BE2C (cell line): Measurements from ENCODE around the gene MYB.

Experiments used
- DNase-seq: peaks from one replicate; pipeline ENCODE4 v3.0.0-alpha.2; 2020
- H3K27me3 ChIP-seq: fragments of 250-450 bp; sonication (Bioruptor Pico); 2 replicates; pipeline ENCODE4 v1.5.1; 2020; ENCODE audit warnings: mild to moderate bottlenecking
- H3K36me3 ChIP-seq: fragments of 250-450 bp; sonication (Bioruptor Pico); 2 replicates; pipeline ENCODE4 v1.5.1; 2020; ENCODE audit warnings: mild to moderate bottlenecking
- H3K4me1 ChIP-seq: fragments of 250-450 bp; sonication (Bioruptor Pico); 2 replicates; pipeline ENCODE4 v1.5.1; 2020
- H3K4me3 ChIP-seq: 2 replicates; pipeline ENCODE4 v1.5.1; 2011; ENCODE audit warnings: low read depth, low read length
- H3K9me3 ChIP-seq: fragments of 250-450 bp; sonication (Bioruptor Pico); 2 replicates; pipeline ENCODE4 v1.5.1; 2020
- TF ChIP-seq, protein P1 (sequence below): IDR thresholded peaks from 2 replicates; pipeline ENCODE4 v1.5.1; 2012; ENCODE audit warnings: mild to moderate bottlenecking, low read depth, low read length

MYB gene

DNA sequence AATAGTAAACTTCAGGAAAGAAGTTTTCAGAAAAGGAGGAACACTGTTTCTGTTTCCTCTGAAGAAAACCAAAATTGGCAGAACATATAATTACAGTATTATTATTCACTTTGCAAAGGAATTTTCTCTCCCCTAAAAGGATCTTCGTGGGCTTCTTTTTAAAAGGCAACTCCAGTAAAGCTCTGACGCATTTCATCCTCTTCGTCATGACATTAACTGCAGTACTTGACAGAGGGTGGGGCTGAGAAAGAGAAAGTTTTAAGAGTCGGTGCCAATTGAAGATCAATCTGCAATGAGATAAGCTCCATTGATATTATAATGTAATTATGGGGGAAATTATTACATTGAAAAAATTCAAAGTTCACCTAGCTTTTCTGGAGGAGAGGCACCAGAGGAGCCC lies 75.8 kb downstream of the MYB start:
- no peaks in the 10 kb centered on the region for H3K9me3 ChIP-seq
- no peak for DNase-seq
- no peaks in the 10 kb centered on the region for H3K27me3 ChIP-seq
- H3K4me3 ChIP-seq = no peak overlapping the region
- TF ChIP-seq, protein P1, sequence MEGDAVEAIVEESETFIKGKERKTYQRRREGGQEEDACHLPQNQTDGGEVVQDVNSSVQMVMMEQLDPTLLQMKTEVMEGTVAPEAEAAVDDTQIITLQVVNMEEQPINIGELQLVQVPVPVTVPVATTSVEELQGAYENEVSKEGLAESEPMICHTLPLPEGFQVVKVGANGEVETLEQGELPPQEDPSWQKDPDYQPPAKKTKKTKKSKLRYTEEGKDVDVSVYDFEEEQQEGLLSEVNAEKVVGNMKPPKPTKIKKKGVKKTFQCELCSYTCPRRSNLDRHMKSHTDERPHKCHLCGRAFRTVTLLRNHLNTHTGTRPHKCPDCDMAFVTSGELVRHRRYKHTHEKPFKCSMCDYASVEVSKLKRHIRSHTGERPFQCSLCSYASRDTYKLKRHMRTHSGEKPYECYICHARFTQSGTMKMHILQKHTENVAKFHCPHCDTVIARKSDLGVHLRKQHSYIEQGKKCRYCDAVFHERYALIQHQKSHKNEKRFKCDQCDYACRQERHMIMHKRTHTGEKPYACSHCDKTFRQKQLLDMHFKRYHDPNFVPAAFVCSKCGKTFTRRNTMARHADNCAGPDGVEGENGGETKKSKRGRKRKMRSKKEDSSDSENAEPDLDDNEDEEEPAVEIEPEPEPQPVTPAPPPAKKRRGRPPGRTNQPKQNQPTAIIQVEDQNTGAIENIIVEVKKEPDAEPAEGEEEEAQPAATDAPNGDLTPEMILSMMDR = no peak
- no peaks in the 10 kb centered on the region for H3K36me3 ChIP-seq
- H3K4me1 ChIP-seq = no peaks in the 10 kb centered on the region

GRCh38 chr6:135257631-135258405 lies 76.7 kb downstream of the MYB start:
- H3K9me3 ChIP-seq = no peaks in the 10 kb centered on the region
- no peak overlapping the region for H3K4me3 ChIP-seq
- H3K36me3 ChIP-seq = no peaks in the 10 kb centered on the region
- H3K27me3 ChIP-seq = no peaks in the 10 kb centered on the region
- DNase-seq = no peak
- H3K4me1 ChIP-seq = no peaks in the 10 kb centered on the region
- TF ChIP-seq, protein P1 = no peak

DNA sequence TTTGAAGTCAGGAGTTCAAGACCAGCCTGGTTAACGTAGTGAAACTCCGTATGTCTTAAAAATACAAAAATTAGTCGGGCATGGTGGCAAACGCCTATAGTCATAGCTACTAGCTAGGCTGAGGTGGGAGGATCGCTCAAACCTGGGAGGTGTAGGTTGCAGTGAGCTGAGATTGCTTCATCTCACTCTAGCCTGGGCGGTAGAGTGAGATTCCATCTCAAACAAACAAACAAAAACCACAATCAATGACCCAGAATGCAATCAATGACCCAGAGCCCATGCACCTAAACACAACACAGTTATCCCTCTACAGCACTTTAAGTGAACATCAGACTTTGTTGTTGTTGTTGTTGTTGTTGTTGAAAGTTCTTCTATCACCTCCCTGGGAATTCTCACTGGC lies 77.9 kb downstream of the MYB start:
- TF ChIP-seq, protein P1 = no peak
- DNase-seq = no peak
- H3K27me3 ChIP-seq = no peaks in the 10 kb centered on the region
- H3K4me3 ChIP-seq = no peak overlapping the region
- no peaks in the 10 kb centered on the region for H3K36me3 ChIP-seq
- no peaks in the 10 kb centered on the region for H3K9me3 ChIP-seq
- no peaks in the 10 kb centered on the region for H3K4me1 ChIP-seq

GRCh38 chr6:135260612-135261011 lies 79.5 kb downstream of the MYB start:
- TF ChIP-seq, protein P1 = no peak
- Histone ChIP-seq H3K4me1 (no peaks in the 10 kb centered on the region), H3K4me3 (no peak overlapping the region), H3K27me3 (no peaks in the 10 kb centered on the region), H3K9me3 (no peaks in the 10 kb centered on the region), H3K36me3 (no peaks in the 10 kb centered on the region)
- no peak for DNase-seq

- H3K27me3 ChIP-seq = no peaks in the 10 kb centered on the region
- no peaks in the 10 kb centered on the region for H3K4me1 ChIP-seq
- no peak for DNase-seq
- H3K4me3 ChIP-seq = no peak overlapping the region
- TF ChIP-seq, protein P1 = no peak
- H3K9me3 ChIP-seq = no peaks in the 10 kb centered on the region
- H3K36me3 ChIP-seq = no peaks in the 10 kb centered on the region
These were observed 81.0 kb downstream of the MYB start for GRCh38 chr6:135261872-135262725.

GRCh38 chr6:135265278-135265677 lies 84.2 kb downstream of the MYB start:
- H3K4me3 ChIP-seq = no peak overlapping the region
- no peaks in the 10 kb centered on the region for H3K27me3 ChIP-seq
- H3K9me3 ChIP-seq = no peaks in the 10 kb centered on the region
- H3K36me3 ChIP-seq = no peaks in the 10 kb centered on the region
- TF ChIP-seq, protein P1 = no peak
- no peaks in the 10 kb centered on the region for H3K4me1 ChIP-seq
- no peak for DNase-seq
